B cell (primary cell): ENCODE results near the gene GORAB. TPM values are rescaled to one million over a fixed set of nuclear protein-coding genes. Genes with fewer than 3 reads are reported as not detected.

Experiments
- ATAC-seq: fragments of 200-7000 bp; cut with Tn5 transposase; one replicate; pipeline ENCODE4 v1.10.0; 2021; ENCODE audit warnings: low read depth, mild to moderate bottlenecking, moderate number of reproducible peaks, moderate library complexity
- CTCF ChIA-PET: fragments of 350-600 bp; sonication (Branson Sonifier 250); formaldehyde crosslinking; loops from one replicate; lab custom pipeline; 2021; ENCODE audit warnings: antibody characterized with exemption, inconsistent platforms; lab: Charles Lee
- POLR2A ChIA-PET: fragments of 350-600 bp; sonication (Branson Sonifier 250); formaldehyde crosslinking; loops from one replicate; lab custom pipeline; 2021; ENCODE audit warnings: antibody characterized with exemption; lab: Charles Lee
- DNase-seq: peaks from one replicate; pipeline ENCODE4 v3.0.0; 2013
- H2AFZ ChIP-seq: 2 replicates; pipeline ENCODE4 v1.6.1; 2012; ENCODE audit warnings: mild to moderate bottlenecking, low read depth, low read length; ENCODE audit not compliant: insufficient read depth, poor library complexity, severe bottlenecking
- H3K27ac ChIP-seq, 2 donors: 1 replicate in 1 of 2; 2 replicates in 1 of 2; pipeline ENCODE4 v1.5.1; 2012 to 2013; ENCODE audit warnings: low read length in 2 of 2, mild to moderate bottlenecking in 2 of 2, moderate library complexity in 1 of 2
- H3K27me3 ChIP-seq, 4 experiments: fragments of 200-600 bp in 1 of 4; sonication (generic) in 1 of 4; replicated peaks in 1 of 4; 1 replicate in 2 of 4; 2 replicates in 2 of 4; pipeline versions ENCODE4 v1.6.1 to v1.7.0; 2013 to 2016; ENCODE audit warnings: low read length in 3 of 4, mild to moderate bottlenecking in 2 of 4, mixed read lengths in 1 of 4, moderate library complexity in 1 of 4; ENCODE audit not compliant: insufficient read depth in 4 of 4, control insufficient read depth in 3 of 4; ENCODE audit errors: control extremely low read depth in 1 of 4
- H3K36me3 ChIP-seq, 2 experiments: replicated peaks in 1 of 2; 1 replicate in 1 of 2; 2 replicates in 1 of 2; pipeline versions ENCODE4 v1.6.1 to v1.7.1; 2013; ENCODE audit warnings: low read length in 1 of 2; ENCODE audit not compliant: insufficient read depth in 2 of 2, control insufficient read depth in 1 of 2; ENCODE audit errors: control extremely low read depth in 1 of 2, extremely low read depth in 1 of 2
- H3K4me1 ChIP-seq, 2 donors: fragments of 200-600 bp in 1 of 2; sonication (generic) in 1 of 2; 1 replicate in 1 of 2; 2 replicates in 1 of 2; pipeline versions ENCODE4 v1.5.1 to v1.6.1; 2013 to 2017; ENCODE audit warnings: low read length in 2 of 2; ENCODE audit not compliant: control insufficient read depth in 2 of 2, insufficient read depth in 2 of 2
- H3K4me2 ChIP-seq: replicated peaks from 2 replicates; pipeline ENCODE3; 2012; ENCODE audit warnings: mild to moderate bottlenecking, low read depth, low read length; ENCODE audit not compliant: poor library complexity, severe bottlenecking
- H3K4me3 ChIP-seq, 5 experiments: fragments of 200-600 bp in 1 of 5; sonication (generic) in 1 of 5; 1 replicate in 3 of 5; 2 replicates in 2 of 5; pipeline versions ENCODE4 v1.5.1 to v1.7.0; 2011 to 2016; ENCODE audit warnings: low read length in 4 of 5, mild to moderate bottlenecking in 4 of 5, low read depth in 2 of 5, control low read depth in 1 of 5, moderate library complexity in 1 of 5; ENCODE audit not compliant: insufficient read depth in 1 of 5; ENCODE audit errors: control extremely low read depth in 1 of 5, extremely low read depth in 1 of 5
- H3K79me2 ChIP-seq: fragments of 200-600 bp; sonication (generic); one replicate; pipeline ENCODE4 v1.6.0; 2016; ENCODE audit warnings: low read length; ENCODE audit not compliant: control insufficient read depth, insufficient read depth
- H3K9ac ChIP-seq: fragments of 200-600 bp; sonication (generic); 2 replicates; pipeline ENCODE4 v1.6.1; 2017; ENCODE audit warnings: mild to moderate bottlenecking, low read length, moderate library complexity
- H3K9me3 ChIP-seq, 3 donors: one replicate each; pipeline versions ENCODE4 v1.6.1 to v1.7.1; 2013; ENCODE audit warnings: low read length in 2 of 3; ENCODE audit not compliant: control insufficient read depth in 2 of 3, insufficient read depth in 1 of 3; ENCODE audit errors: control extremely low read depth in 1 of 3
- H4K20me1 ChIP-seq: 2 replicates; pipeline ENCODE4 v1.6.0; 2012; ENCODE audit warnings: mild to moderate bottlenecking, low read length; ENCODE audit not compliant: insufficient read depth, control insufficient read depth, poor library complexity, severe bottlenecking
- H3K27ac Mint-ChIP-seq: one replicate; pipeline ENCODE4 v1.8.0; 2021; ENCODE audit warnings: mixed read lengths
- H3K27me3 Mint-ChIP-seq: one replicate; pipeline ENCODE4 v1.8.0; 2021; ENCODE audit warnings: mixed read lengths
- H3K4me1 Mint-ChIP-seq: one replicate; pipeline ENCODE4 v1.8.0; 2021; ENCODE audit warnings: mixed read lengths
- H3K4me3 Mint-ChIP-seq: one replicate; pipeline ENCODE4 v1.8.0; 2021; ENCODE audit warnings: mixed read lengths
- H3K9me3 Mint-ChIP-seq: one replicate; pipeline ENCODE4 v1.8.0; 2022; ENCODE audit warnings: mixed read lengths; ENCODE audit not compliant: insufficient read depth
- EZH2 ChIP-seq: IDR thresholded peaks from 2 replicates; pipeline ENCODE4 v1.6.1; 2012; ENCODE audit warnings: borderline replicate concordance, low read depth, mild to moderate bottlenecking, moderate library complexity, low read length; ENCODE audit not compliant: insufficient read depth, poor library complexity, severe bottlenecking
- WGBS: methylation state at CpG from one replicate; pipeline ENCODE4 v1.1.5; 2013; ENCODE audit warnings: missing lambda C conversion rate; ENCODE audit not compliant: insufficient coverage; 5-methylcytosine and 5-hydroxymethylcytosine counted together
- intact Hi-C: fragments of 100-400 bp; cut with micrococcal nuclease; formaldehyde crosslinking; loops from one replicate; pipeline ENCODE4 v1.10.0; 2022
- polyA plus RNA-seq: library from polyadenylated mRNA; depleted of rRNA; stranded (reverse); fragments of >200 nt; gene quantifications from 2 replicates; pipeline ENCODE4 v1.2.3, GENCODE V29; 2012
- total RNA-seq, 2 donors: library from RNA; stranded (reverse); fragments of 120-200 nt in 1 of 2; gene quantifications; 1 replicate in 1 of 2; 2 replicates in 1 of 2; pipeline versions ENCODE4 v1.2.3 to v1.2.4, GENCODE V29; 2013 to 2022
- TF ChIP-seq, protein P1 (sequence below): fragments of 200-600 bp; IDR thresholded peaks from one replicate; pipeline ENCODE4 v1.8.0; 2022; ENCODE audit warnings: antibody characterized with exemption, mild to moderate bottlenecking

GORAB gene
- total and polyA plus RNA-seq, 2 donors (not counting 1 experiment from before 2014, with no cell fraction given): 15.1 to 24.2 TPM

DNA sequence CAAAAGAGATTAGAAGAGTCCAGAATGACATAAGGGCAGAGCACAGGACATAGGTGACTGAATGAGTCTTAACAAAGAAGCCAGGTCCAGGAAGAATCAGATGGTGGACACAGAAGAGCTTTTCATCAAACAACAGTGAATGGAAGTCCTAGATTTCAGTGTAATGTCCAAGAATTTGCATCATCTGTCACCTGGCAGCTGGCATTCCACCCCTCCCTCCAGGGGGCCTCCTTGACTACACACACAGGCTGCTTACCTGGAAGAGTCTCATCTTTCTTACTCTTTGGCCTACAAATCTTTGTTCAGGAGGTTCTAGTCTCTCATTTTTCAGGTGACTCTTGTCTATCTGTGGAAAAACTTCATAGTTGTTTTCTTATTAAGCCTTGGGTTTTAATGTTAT, 36.2 kb downstream of the GORAB start:
- H3K27me3 ChIP-seq: no peaks in the 10 kb centered on the region
- no peak for DNase-seq
- H3K4me3 ChIP-seq: no peak overlapping the region
- H4K20me1 ChIP-seq: no peaks in the 10 kb centered on the region
- H3K4me1 ChIP-seq: no peaks in the 10 kb centered on the region
- no peak overlapping the region for H3K9ac ChIP-seq
- Mint-ChIP-seq H3K4me1 (no peaks in the 10 kb centered on the region), H3K4me3 (no peak overlapping the region), H3K27ac (no peak overlapping the region), H3K9me3 (peaks cover 9% of the 10 kb centered on the region), H3K27me3 (peaks cover 16% of the 10 kb centered on the region)
- no peaks in the 10 kb centered on the region for H3K36me3 ChIP-seq
- ChIA-PET CTCF (no interaction called here), POLR2A (no interaction called here)
- H3K4me2 ChIP-seq: no peak overlapping the region
- peaks cover 0 to 5% (median 0%) of the 10 kb centered on the region in 3 donors for H3K9me3 ChIP-seq
- no peak for ATAC-seq
- no peak overlapping the region for H2AFZ ChIP-seq
- no peaks in the 10 kb centered on the region for H3K79me2 ChIP-seq
- TF ChIP-seq, protein P1, sequence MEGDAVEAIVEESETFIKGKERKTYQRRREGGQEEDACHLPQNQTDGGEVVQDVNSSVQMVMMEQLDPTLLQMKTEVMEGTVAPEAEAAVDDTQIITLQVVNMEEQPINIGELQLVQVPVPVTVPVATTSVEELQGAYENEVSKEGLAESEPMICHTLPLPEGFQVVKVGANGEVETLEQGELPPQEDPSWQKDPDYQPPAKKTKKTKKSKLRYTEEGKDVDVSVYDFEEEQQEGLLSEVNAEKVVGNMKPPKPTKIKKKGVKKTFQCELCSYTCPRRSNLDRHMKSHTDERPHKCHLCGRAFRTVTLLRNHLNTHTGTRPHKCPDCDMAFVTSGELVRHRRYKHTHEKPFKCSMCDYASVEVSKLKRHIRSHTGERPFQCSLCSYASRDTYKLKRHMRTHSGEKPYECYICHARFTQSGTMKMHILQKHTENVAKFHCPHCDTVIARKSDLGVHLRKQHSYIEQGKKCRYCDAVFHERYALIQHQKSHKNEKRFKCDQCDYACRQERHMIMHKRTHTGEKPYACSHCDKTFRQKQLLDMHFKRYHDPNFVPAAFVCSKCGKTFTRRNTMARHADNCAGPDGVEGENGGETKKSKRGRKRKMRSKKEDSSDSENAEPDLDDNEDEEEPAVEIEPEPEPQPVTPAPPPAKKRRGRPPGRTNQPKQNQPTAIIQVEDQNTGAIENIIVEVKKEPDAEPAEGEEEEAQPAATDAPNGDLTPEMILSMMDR: no peak
- TF ChIP-seq EZH2: no peak
- intact Hi-C loops: no loop called here
- H3K27ac ChIP-seq: no peak overlapping the region

DNA sequence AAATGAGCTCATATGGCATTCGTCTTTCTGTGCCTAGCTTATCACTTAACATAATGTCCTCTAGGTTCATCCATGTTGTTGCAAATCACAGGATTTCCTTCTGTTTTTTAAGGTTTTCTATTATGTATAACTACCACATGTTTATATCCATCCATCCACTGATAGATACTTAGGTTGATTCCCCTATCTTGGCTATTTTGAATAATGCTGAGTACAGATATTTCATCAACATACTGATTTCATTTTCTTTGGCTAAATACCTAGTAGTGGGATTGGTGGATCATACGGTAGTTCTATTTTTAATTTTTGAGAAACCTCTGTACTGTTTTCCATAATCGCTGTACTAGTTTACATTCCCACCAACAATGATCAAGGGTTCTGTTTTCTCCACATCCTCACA, 45.0 kb downstream of the GORAB start:
- Mint-ChIP-seq H3K4me1 (no peaks in the 10 kb centered on the region), H3K27ac (no peak overlapping the region), H3K27me3 (peaks cover 9% of the 10 kb centered on the region), H3K9me3 (peaks cover 3% of the 10 kb centered on the region), H3K4me3 (no peak overlapping the region)
- no CpG with 5 or more reads among the region's 3 CpGs for WGBS
- no peak for DNase-seq
- H2AFZ ChIP-seq: no peak overlapping the region
- H3K4me2 ChIP-seq: no peak overlapping the region
- H3K27ac ChIP-seq: no peak overlapping the region
- no peaks in the 10 kb centered on the region for H3K4me1 ChIP-seq
- no peaks in the 10 kb centered on the region for H3K79me2 ChIP-seq
- H3K4me3 ChIP-seq: no peak overlapping the region
- no peaks in the 10 kb centered on the region for H3K36me3 ChIP-seq
- no peak overlapping the region for H3K9ac ChIP-seq
- CTCF ChIA-PET: no interaction called here
- ATAC-seq: no peak
- H3K9me3 ChIP-seq: peaks cover 0 to 2% (median 0%) of the 10 kb centered on the region in 3 donors
- POLR2A ChIA-PET: no interaction called here
- H3K27me3 ChIP-seq: peaks cover 0 to 4% (median 0%) of the 10 kb centered on the region in 4 experiments
- intact Hi-C loops: no loop called here
- H4K20me1 ChIP-seq: no peaks in the 10 kb centered on the region
- TF ChIP-seq, protein P1: no peak
- TF ChIP-seq EZH2: no peak
